GM23248 (cell line): ENCODE data around the gene GNAI2.

Experiments used
- EZH2 ChIP-seq: fragments of 200-600 bp; sonication (generic); IDR thresholded peaks from 2 replicates; pipeline ENCODE4 v1.6.1; 2018; ENCODE audit warnings: antibody characterized with exemption, mild to moderate bottlenecking; ENCODE audit not compliant: insufficient read depth, poor library complexity, severe bottlenecking
- EZH2phosphoT487 ChIP-seq: fragments of 200-600 bp; sonication (generic); IDR thresholded peaks from 2 replicates; pipeline ENCODE4 v1.6.1; 2018; ENCODE audit warnings: antibody characterized with exemption, moderate library complexity, mild to moderate bottlenecking, low read depth; ENCODE audit not compliant: insufficient read depth

DNA sequence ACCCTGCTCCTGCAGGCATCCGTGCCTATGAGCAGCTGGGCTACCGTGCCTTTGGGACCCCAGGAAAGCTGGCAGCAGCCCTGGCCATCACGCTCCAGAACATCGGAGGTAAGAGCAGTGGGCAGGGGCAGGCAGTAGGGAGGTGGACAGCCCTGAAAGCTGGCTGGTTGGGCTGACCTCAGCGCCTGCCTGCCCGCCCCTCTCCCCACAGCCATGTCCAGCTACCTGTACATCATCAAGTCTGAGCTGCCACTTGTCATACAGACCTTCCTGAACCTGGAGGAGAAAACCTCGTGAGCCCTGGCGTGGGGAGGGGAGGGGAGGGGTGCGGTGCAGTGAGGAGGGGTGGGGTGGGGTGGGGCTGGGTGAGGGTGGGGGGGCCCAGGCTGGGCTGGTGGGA, 20.5 kb upstream of the GNAI2 start:
- TF ChIP-seq EZH2phosphoT487: no peak
- no peak for TF ChIP-seq EZH2
